CD4-positive, alpha-beta T cell treated with Interleukin-21 for 1 hour (primary cell): ENCODE measurements around the gene ADGRG3.
A peak's percentile ranks its signal among the peaks of the same experiment; 100 is the strongest.

ENCODE experiments used
- DNase-seq: peaks from one replicate; pipeline ENCODE4 v3.0.0-alpha.2; 2020

Gene ADGRG3

GRCh38 chr16:57681950-57682728, 14.0 kb downstream of the ADGRG3 start:
- no peak for DNase-seq

DNA sequence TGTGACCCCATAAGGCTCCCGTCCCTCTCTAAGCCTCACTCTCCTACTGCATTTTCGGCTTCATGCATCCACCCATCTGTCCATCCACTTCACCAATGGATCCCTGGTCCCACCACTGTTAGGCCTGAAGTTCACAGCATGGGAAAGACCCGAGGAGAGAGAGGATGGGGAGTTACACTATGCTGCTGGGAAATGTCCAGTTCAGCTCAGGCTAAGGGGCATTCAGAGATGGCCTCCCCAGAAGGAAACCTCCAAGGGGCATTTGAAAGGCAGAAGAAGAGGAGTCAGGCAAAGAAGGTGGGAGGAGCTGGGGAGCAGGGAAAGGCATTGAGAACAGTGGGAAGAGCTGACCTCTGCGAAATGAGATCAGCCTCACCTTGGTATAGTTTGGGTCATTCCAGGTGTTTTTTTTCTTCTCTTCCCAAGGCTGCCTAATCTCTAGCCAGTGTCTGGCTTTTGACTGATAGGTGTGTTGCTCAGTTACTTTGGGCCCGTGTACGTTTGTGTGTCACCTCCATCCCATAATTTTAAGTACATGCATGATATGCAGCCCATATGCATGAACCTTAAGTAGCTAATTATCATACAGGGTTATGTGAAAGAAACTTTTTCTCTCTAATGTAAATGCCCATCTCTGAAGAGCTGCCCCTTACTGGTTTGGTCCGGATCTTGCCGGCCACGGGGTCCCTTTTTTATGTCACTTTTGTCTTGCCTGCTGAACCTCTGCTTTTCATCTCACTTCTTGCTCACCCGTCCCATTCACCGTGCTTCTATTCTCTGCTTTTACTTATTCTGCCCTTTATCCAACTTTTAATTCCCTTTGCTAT, 14.9 kb downstream of the ADGRG3 start:
- no peak for DNase-seq

GRCh38 chr16:57683636-57684545, 15.8 kb downstream of the ADGRG3 start:
- DNase-seq = no peak

- DNase-seq = no peak
Measured at GRCh38 chr16:57684626-57685358, 16.7 kb downstream of the ADGRG3 start.

- no peak for DNase-seq
Measured at GRCh38 chr16:57685633-57686032, 17.5 kb downstream of the ADGRG3 start.

- DNase-seq = no peak
Measured at GRCh38 chr16:57686577-57686976, 18.5 kb downstream of the ADGRG3 start.

- DNase-seq = no peak
Measured at GRCh38 chr16:57687363-57687929, 19.3 kb downstream of the ADGRG3 start.

GRCh38 chr16:57688487-57688986, 20.4 kb downstream of the ADGRG3 start:
- DNase-seq = no peak

GRCh38 chr16:57688987-57689761, 21.1 kb downstream of the ADGRG3 start:
- no peak for DNase-seq

- DNase-seq = peak; percentile 58
Measured at GRCh38 chr16:57689762-57690558, 21.9 kb downstream of the ADGRG3 start.

DNA sequence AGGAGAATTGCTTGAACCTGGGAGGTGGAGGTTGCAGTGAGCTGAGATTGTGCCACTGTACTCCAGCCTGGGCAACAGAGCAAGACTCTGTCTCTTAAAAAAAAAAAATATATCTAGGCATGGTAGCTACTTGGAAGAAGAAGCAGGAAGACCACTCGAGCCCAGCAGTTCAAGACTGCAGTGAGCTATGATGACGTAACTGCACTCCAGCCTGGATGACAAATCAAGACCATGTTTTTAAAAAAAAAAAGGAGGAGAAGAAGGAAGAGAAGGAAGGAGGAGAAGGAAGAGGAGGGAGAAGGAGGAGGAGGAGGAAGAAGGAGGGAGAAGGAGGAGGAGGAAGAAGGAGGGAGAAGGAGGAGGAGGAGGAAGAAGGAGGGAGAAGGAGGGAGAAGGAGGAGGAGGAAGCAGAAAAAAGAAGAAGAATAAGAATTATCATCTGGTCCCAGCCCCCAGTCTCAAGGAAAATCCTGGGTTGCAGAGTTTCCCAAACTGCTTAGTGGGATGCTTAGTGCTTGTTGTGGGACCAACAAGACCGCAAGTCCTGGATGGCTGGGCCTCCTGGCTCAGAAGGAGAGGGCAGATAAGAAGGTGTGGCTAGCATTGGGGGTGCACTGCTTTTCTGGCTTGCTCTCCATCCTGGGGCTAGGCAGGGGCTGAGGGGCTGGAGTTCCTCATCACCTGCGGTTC, 22.8 kb downstream of the ADGRG3 start:
- DNase-seq = no peak

- no peak for DNase-seq
Measured at GRCh38 chr16:57692636-57693035, 24.5 kb downstream of the ADGRG3 start.

DNA sequence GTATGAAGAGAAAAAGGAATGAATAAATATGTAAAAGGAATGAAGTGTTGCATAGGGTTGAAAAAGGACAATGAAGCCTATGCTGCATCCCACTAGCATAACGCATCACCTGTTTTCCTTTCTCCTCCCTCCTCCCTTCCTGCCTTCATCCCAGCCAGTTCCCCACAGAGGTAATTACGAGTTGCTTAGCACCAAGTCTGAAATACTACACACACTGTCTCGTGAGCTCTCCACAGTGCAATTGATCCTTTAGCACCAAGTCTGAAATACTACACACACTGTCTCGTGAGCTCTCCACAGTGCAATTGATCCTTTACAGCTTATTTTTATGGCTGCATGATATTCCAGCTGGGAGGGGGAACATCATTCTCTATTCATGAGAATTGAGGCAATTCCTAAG, 25.4 kb downstream of the ADGRG3 start:
- no peak for DNase-seq

DNA sequence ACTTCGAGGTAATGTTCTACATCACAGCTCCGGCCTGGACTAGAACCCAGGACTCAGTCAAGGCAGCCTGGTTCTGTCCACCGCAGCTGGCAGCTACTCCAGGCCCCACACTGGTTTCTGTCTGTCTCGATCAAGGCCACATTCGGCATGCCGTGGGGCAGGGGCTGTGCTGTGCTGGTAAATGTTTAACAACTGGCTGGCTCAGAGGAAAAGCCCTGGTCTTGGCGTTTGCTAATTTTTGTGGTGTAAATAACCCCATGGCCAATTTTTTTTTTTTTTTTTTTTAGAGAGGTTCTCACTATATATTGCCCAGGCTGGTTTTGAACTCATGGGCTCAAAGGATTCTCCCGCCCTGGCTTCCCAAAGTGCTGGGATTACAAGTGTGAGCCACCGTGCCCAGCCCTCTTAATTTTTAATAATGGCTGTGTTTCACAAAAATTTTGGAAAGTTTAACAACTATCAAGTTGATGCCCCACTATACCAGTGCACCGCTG, 26.2 kb downstream of the ADGRG3 start:
- no peak for DNase-seq

DNA sequence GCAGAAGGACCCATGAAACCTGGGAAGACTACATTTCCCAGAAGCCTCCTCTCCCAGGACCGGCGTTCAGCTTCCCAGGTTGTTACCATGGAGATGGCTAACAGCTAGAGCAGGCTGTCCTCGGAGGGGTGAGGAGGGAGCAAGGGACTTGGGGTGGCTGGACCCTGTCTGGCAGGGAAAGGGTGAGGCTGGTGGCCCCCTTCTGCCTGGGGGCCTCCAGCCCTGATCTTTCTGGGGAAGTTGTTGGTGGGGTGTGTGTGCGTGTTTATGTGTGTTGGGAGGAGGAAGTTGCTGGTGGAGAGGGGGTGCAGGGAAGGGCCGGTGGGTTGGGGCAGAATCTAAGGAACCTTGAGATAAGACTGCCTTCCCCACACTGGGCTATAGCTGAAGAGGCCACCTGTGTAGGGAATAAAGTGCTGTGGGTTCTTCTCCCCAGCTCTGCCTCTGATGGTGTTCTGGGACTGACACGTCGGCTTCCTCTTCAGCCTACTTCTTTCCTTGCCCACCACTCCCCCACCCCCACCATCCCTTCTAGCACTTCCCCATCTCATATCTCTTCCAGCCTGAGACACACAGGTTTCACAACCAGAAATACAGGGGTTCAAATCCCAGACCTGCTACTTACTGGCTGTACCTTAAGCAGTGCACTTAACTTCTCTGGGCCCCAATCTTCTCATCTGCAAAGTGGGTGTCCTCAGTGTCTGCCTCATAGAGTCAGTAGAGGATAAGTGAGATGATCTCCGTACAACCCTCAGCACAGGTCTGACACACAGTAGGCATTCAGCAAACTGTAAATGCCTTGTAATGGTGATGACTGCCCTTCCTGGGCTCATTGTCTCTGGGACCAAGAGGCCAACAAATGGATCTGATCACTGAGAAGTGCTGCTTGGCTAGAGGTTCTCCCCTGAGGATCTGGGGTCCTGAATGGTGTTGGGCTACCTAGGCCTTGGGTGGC, 26.9 kb downstream of the ADGRG3 start, which contains the start of gene DRC7:
Gene DRC7, plus strand, starts transcription at position 82 of the 955 bp plus-strand sequence. CDS start 3,144 bp downstream, outside the sequence.
- peak; percentile 36 for DNase-seq

DNA sequence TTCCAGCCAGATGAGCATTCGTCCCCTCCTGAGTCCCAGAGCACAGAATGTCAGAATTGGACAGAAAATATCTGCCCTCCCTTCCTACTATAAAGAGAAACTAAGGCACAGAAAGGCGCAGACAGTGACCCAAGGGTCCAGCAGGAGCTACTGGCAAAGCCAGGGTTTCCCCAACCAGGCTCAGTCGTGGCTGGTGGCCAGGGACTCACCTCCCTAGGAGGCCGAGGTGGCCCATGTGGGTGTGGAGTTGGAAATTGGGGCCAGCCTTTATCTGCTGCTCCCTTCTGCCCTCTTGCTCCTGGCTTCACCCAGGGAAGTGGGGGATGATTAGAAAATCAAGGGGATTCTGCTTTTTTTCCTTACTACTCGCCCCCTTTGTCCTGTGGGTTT, 27.6 kb downstream of the ADGRG3 start:
- DNase-seq = no peak

GRCh38 chr16:57696240-57696639, 28.1 kb downstream of the ADGRG3 start:
- DNase-seq = no peak
